ENCODE measurements around the gene CRB1.

GRCh38 chr1:197402189-197402588 lies 134.1 kb downstream of the CRB1 start:
- TF ChIP-seq CTCF (IDR thresholded peaks at IDR 0.05) (no peak), POLR2A (IDR thresholded peaks at IDR 0.05) (no peak)
